H1 (cell line): ENCODE measurements around the gene TFDP1. TPM values are rescaled to one million over a fixed set of nuclear protein-coding genes. Genes with fewer than 3 reads are reported as not detected.
A peak's percentile ranks its signal among the peaks of the same experiment; 100 is the strongest.

Experiments used
- CTCF ChIA-PET: fragments of 300-600 bp; sonication (Branson Sonifier 250); formaldehyde crosslinking; loops from one replicate; lab custom pipeline; 2021; ENCODE audit not compliant: partially characterized antibody; lab: Charles Lee
- POLR2A ChIA-PET: fragments of 300-600 bp; sonication (Branson Sonifier 250); formaldehyde crosslinking; loops from one replicate; lab custom pipeline; 2021; ENCODE audit warnings: inconsistent platforms; ENCODE audit not compliant: partially characterized antibody; lab: Charles Lee
- DNase-seq, 2 experiments: peaks; one replicate each; pipeline versions ENCODE4 v3.0.0 to v3.0.0-alpha.2; 2010 to 2022; ENCODE audit warnings: low spot score in 2 of 2, low read depth in 1 of 2, mixed read lengths in 1 of 2
- FAIRE-seq: peaks from 2 replicates; lab custom pipeline; 2011; peaks lifted over from hg19 to GRCh38; lab: Jason Lieb, UNC
- H2AFZ ChIP-seq: 2 replicates; pipeline ENCODE4 v1.8.1; 2012; ENCODE audit warnings: low read length, inconsistent platforms
- H2AK5ac ChIP-seq: 2 replicates; pipeline ENCODE4 v1.6.1; 2013; ENCODE audit warnings: low read depth, low read length
- H2BK120ac ChIP-seq: replicated peaks from 2 replicates; pipeline ENCODE3; 2013; ENCODE audit warnings: low read depth, low read length, inconsistent platforms
- H2BK12ac ChIP-seq: 2 replicates; pipeline ENCODE4 v1.6.1; 2013; ENCODE audit warnings: low read depth, low read length
- H2BK15ac ChIP-seq: 2 replicates; pipeline ENCODE4 v1.6.1; 2013; ENCODE audit warnings: low read length
- H2BK20ac ChIP-seq: 2 replicates; pipeline ENCODE4 v1.6.1; 2013; ENCODE audit warnings: low read length
- H2BK5ac ChIP-seq: 2 replicates; pipeline ENCODE4 v1.6.1; 2013; ENCODE audit warnings: low read depth, low read length
- H3K14ac ChIP-seq: 2 replicates; pipeline ENCODE4 v1.6.1; 2013; ENCODE audit warnings: inconsistent platforms; ENCODE audit not compliant: insufficient read length
- H3K18ac ChIP-seq: 2 replicates; pipeline ENCODE4 v1.6.1; 2013; ENCODE audit warnings: low read length; ENCODE audit errors: extremely low read depth
- H3K23ac ChIP-seq: 2 replicates; pipeline ENCODE4 v1.6.1; 2013; ENCODE audit warnings: inconsistent platforms; ENCODE audit not compliant: insufficient read length
- H3K23me2 ChIP-seq: 2 replicates; pipeline ENCODE4 v1.6.1; 2013; ENCODE audit warnings: low read depth, low read length
- H3K27ac ChIP-seq: 2 replicates; pipeline ENCODE4 v1.6.1; 2011; ENCODE audit warnings: low read depth, low read length, inconsistent platforms
- H3K27me3 ChIP-seq, 4 experiments: replicated peaks in 1 of 4; 1 replicate in 1 of 4; 2 replicates in 3 of 4; pipeline versions ENCODE4 v1.6.1 to v1.8.1; 2011 to 2013; ENCODE audit warnings: low read length in 3 of 4, mild to moderate bottlenecking in 3 of 4, inconsistent platforms in 2 of 4, mixed read lengths in 2 of 4, moderate library complexity in 1 of 4; ENCODE audit not compliant: control insufficient read depth in 3 of 4, insufficient read depth in 3 of 4; ENCODE audit errors: extremely low read depth in 1 of 4
- H3K36me3 ChIP-seq, 4 experiments: 2 replicates each; pipeline versions ENCODE4 v1.6.1 to v1.8.1; 2011 to 2013; ENCODE audit warnings: mild to moderate bottlenecking in 4 of 4, low read length in 3 of 4, moderate library complexity in 2 of 4, control low read depth in 1 of 4, inconsistent platforms in 1 of 4; ENCODE audit not compliant: insufficient read depth in 4 of 4, control insufficient read depth in 2 of 4
- H3K4ac ChIP-seq: replicated peaks from 2 replicates; pipeline ENCODE3; 2013; ENCODE audit warnings: low read length, low read depth, mixed read lengths, inconsistent platforms; ENCODE audit not compliant: insufficient read length
- H3K4me1 ChIP-seq, 4 experiments: replicated peaks in 1 of 4; 1 replicate in 1 of 4; 2 replicates in 3 of 4; pipeline versions ENCODE4 v1.6.1 to v1.8.1; 2011 to 2013; ENCODE audit warnings: low read length in 3 of 4, inconsistent platforms in 2 of 4, mixed read lengths in 1 of 4; ENCODE audit not compliant: insufficient read depth in 4 of 4, control insufficient read depth in 3 of 4
- H3K4me2 ChIP-seq, 2 experiments: 2 replicates each; pipeline versions ENCODE4 v1.6.1 to v1.8.1; 2011 to 2013; ENCODE audit warnings: low read depth in 2 of 2, low read length in 2 of 2, control low read depth in 1 of 2, inconsistent platforms in 1 of 2, mild to moderate bottlenecking in 1 of 2; ENCODE audit not compliant: insufficient read depth in 1 of 2
- H3K4me3 ChIP-seq, 4 experiments: fragments of 200-600, 300-600 bp in 1 of 4; sonication (generic), shearing (Covaris generic), sonication (Bioruptor Twin) in 1 of 4; 2 replicates each; pipeline versions ENCODE4 v1.5.1 to v1.8.1; 2011 to 2016; ENCODE audit warnings: low read length in 4 of 4, low read depth in 3 of 4, control low read depth in 2 of 4, inconsistent platforms in 2 of 4, mild to moderate bottlenecking in 2 of 4, mixed read lengths in 1 of 4, moderate library complexity in 1 of 4; ENCODE audit not compliant: insufficient read depth in 2 of 4; ENCODE audit errors: extremely low read depth in 1 of 4
- H3K56ac ChIP-seq: replicated peaks from 2 replicates; pipeline ENCODE3; 2013; ENCODE audit warnings: low read depth, mild to moderate bottlenecking, mixed read lengths, low read length, inconsistent platforms; ENCODE audit not compliant: insufficient read length
- H3K79me1 ChIP-seq: 2 replicates; pipeline ENCODE4 v1.6.1; 2013; ENCODE audit warnings: low read depth, low read length, control low read depth
- H3K79me2 ChIP-seq, 2 experiments: 2 replicates each; pipeline versions ENCODE4 v1.6.1 to v1.8.1; 2012 to 2013; ENCODE audit warnings: low read length in 2 of 2, mild to moderate bottlenecking in 2 of 2, inconsistent platforms in 1 of 2; ENCODE audit not compliant: insufficient read depth in 2 of 2, control insufficient read depth in 1 of 2
- H3K9ac ChIP-seq, 4 experiments: replicated peaks in 1 of 4; 1 replicate in 1 of 4; 2 replicates in 3 of 4; pipeline versions ENCODE4 v1.6.1 to v1.8.1; 2011 to 2013; ENCODE audit warnings: low read depth in 3 of 4, low read length in 3 of 4, control low read depth in 2 of 4, mild to moderate bottlenecking in 2 of 4, moderate library complexity in 2 of 4, inconsistent platforms in 1 of 4; ENCODE audit errors: extremely low read depth in 1 of 4
- H3K9me3 ChIP-seq, 2 experiments: 2 replicates each; pipeline versions ENCODE4 v1.6.1 to v1.8.1; 2012 to 2013; ENCODE audit warnings: mild to moderate bottlenecking in 2 of 2, moderate library complexity in 2 of 2, control low read depth in 1 of 2, inconsistent platforms in 1 of 2, low read depth in 1 of 2, low read length in 1 of 2, mixed read lengths in 1 of 2; ENCODE audit not compliant: insufficient read depth in 2 of 2
- H4K20me1 ChIP-seq, 2 experiments: replicated peaks in 1 of 2; 2 replicates each; pipeline versions ENCODE3 to v1.8.1; 2011 to 2013; ENCODE audit warnings: inconsistent platforms in 2 of 2, low read length in 2 of 2, mild to moderate bottlenecking in 1 of 2; ENCODE audit not compliant: insufficient read depth in 2 of 2, control insufficient read depth in 1 of 2
- H4K5ac ChIP-seq: 2 replicates; pipeline ENCODE4 v1.6.1; 2013; ENCODE audit warnings: low read length, low read depth, mixed read lengths, inconsistent platforms; ENCODE audit not compliant: insufficient read length
- H4K8ac ChIP-seq: 2 replicates; pipeline ENCODE4 v1.8.0; 2013; ENCODE audit warnings: mild to moderate bottlenecking, moderate library complexity, low read length, inconsistent platforms; ENCODE audit not compliant: insufficient read depth; ENCODE audit errors: extremely low read depth
- H4K91ac ChIP-seq: replicated peaks from 2 replicates; pipeline ENCODE3; 2013; ENCODE audit warnings: low read length, mixed read lengths, inconsistent platforms; ENCODE audit not compliant: insufficient read length
- BACH1 ChIP-seq: IDR thresholded peaks from 2 replicates; pipeline ENCODE4 v1.6.1; 2012; ENCODE audit warnings: low read length, improper control_type of control experiment
- BRCA1 ChIP-seq: IDR thresholded peaks from 2 replicates; pipeline ENCODE4 v1.6.1; 2012; ENCODE audit warnings: low read depth, low read length, improper control_type of control experiment
- CBX5 ChIP-seq: fragments of 300-800, 300-1000 bp; sonication (generic); IDR thresholded peaks from 2 replicates; pipeline ENCODE4 v1.7.1; 2016; ENCODE audit warnings: antibody characterized with exemption, low read length, low read depth
- CHD1 ChIP-seq: IDR thresholded peaks from 2 replicates; pipeline ENCODE4 v1.6.1; 2012; ENCODE audit warnings: low read depth, low read length, improper control_type of control experiment
- CHD2 ChIP-seq: IDR thresholded peaks from 2 replicates; pipeline ENCODE4 v1.6.1; 2012; ENCODE audit warnings: low read length, improper control_type of control experiment
- CTBP2 ChIP-seq: IDR thresholded peaks from 2 replicates; pipeline ENCODE4 v1.7.0; 2011; ENCODE audit warnings: borderline replicate concordance, mild to moderate bottlenecking, moderate library complexity, mixed read lengths, low read length; ENCODE audit not compliant: insufficient read depth, insufficient read length
- GABPA ChIP-seq: IDR thresholded peaks from 2 replicates; pipeline ENCODE4 v1.6.1; 2011; ENCODE audit warnings: mild to moderate bottlenecking, low read length, moderate library complexity, borderline replicate concordance; ENCODE audit not compliant: insufficient read depth
- PHF8 ChIP-seq: fragments of 200-600 bp; sonication (generic); conservative IDR thresholded peaks from 2 replicates; pipeline ENCODE4 v1.7.1; 2012; ENCODE audit warnings: low read depth, mild to moderate bottlenecking, inconsistent platforms, low read length, moderate library complexity
- RNF2 ChIP-seq: fragments of 200-900, 300-1000 bp; sonication (generic); IDR thresholded peaks from 2 replicates; pipeline ENCODE4 v1.7.1; 2016; ENCODE audit warnings: borderline replicate concordance, low read depth, mild to moderate bottlenecking, antibody characterized with exemption, low read length; ENCODE audit not compliant: poor library complexity, severe bottlenecking; ENCODE audit errors: missing control alignments
- SP1 ChIP-seq: IDR thresholded peaks from 2 replicates; pipeline ENCODE4 v1.6.1; 2011; ENCODE audit warnings: low read depth, low read length
- SRF ChIP-seq: IDR thresholded peaks from 2 replicates; pipeline ENCODE4 v1.6.1; 2011; ENCODE audit warnings: mild to moderate bottlenecking, low read depth, low read length, moderate library complexity
- SUZ12 ChIP-seq: fragments of 200-600 bp; sonication (generic); IDR thresholded peaks from 2 replicates; pipeline ENCODE4 v1.6.1; 2012; ENCODE audit warnings: mild to moderate bottlenecking, inconsistent platforms, low read length, moderate library complexity, mixed read lengths
- TBP ChIP-seq: IDR thresholded peaks from 2 replicates; pipeline ENCODE4 v1.6.1; 2011; ENCODE audit warnings: low read depth, low read length, improper control_type of control experiment
- TEAD4 ChIP-seq: IDR thresholded peaks from 2 replicates; pipeline ENCODE4 v1.6.1; 2012; ENCODE audit warnings: low read depth, low read length, inconsistent platforms, mixed read lengths
- WGBS, 2 experiments: shearing (Covaris generic) in 1 of 2; methylation state at CpG; one replicate each; pipeline versions ENCODE4 v1.1.6 to v1.1.7; 2013 to 2015; ENCODE audit warnings: low lambda C conversion rate in 2 of 2, mixed read lengths in 2 of 2, inconsistent platforms in 1 of 2, low coverage in 1 of 2, missing lambda C conversion rate in 1 of 2; ENCODE audit not compliant: insufficient replicate concordance in 2 of 2, insufficient coverage in 1 of 2, insufficient read length in 1 of 2; ENCODE audit errors: extremely low coverage in 1 of 2, missing lambda C conversion rate in 1 of 2; 5-methylcytosine and 5-hydroxymethylcytosine counted together
- polyA plus RNA-seq, 7 experiments: library from polyadenylated mRNA; depleted of rRNA in 3 of 7; stranded (reverse) in 5 of 7; unstranded in 2 of 7; fragments of >200 nt in 5 of 7; fragments of 200-250 nt in 2 of 7; gene quantifications; 1 replicate in 5 of 7; 2 replicates in 1 of 7; 4 replicates in 1 of 7; pipeline versions ENCODE4 v1.2.1 to v1.2.3, GENCODE V29; 2011 to 2013; ENCODE audit warnings: missing spikeins in 2 of 7, mixed read lengths in 2 of 7
- total RNA-seq: library from RNA; stranded (reverse); fragmentation: NEBNext Ultra II Directional; extraction: Animal tissue kit (Norgen Biotek cat#: 25700); gene quantifications from 2 replicates; pipeline ENCODE4 v1.2.1, GENCODE V29; 2021

The TFDP1 gene
- total and polyA plus RNA-seq, 2 of the 8 experiments (the other 6 are each of a cell fraction or from before 2014, with no cell fraction given), result 43.6 to 81.9 TPM

GRCh38 chr13:113604186-113604585 lies 19.6 kb downstream of the TFDP1 start:
- CTCF ChIA-PET, result no interaction called here
- Histone ChIP-seq H3K79me1 (peaks cover 28% of the 10 kb centered on the region), H3K23me2 (peaks cover 2% of the 10 kb centered on the region; the same call in 1 of the 2 replicates), H3K79me2 (peaks cover 6 to 92% of the 10 kb centered on the region in 2 experiments; a peak in 3 of 4 replicates), H3K9ac (no peak overlapping the region), H3K18ac (no peak overlapping the region), H3K4me3 (no peak overlapping the region), H3K14ac (no peak overlapping the region), H2BK120ac (no peak overlapping the region), H4K20me1 (peaks cover 11 to 15% of the 10 kb centered on the region in 2 experiments), H2AFZ (no peak overlapping the region), H3K4me2 (no peak overlapping the region), H3K27ac (no peak overlapping the region), H4K8ac (no peak overlapping the region), H2BK15ac (no peak overlapping the region), H4K91ac (no peak overlapping the region), H3K23ac (no peak overlapping the region), H3K56ac (no peak overlapping the region), H2BK12ac (no peak overlapping the region), H3K36me3 (peaks cover 0 to 11% (median 2%) of the 10 kb centered on the region in 4 experiments; a peak in 5 of 8 replicates), H3K4me1 (peaks cover 0 to 6% (median 2%) of the 10 kb centered on the region in 4 experiments; a peak in 4 of 7 replicates), H3K9me3 (0 out of 4 replicates have a peak, but pooled peaks cover 0 to 3% of the 10 kb centered on the region in 2 experiments), H2BK20ac (no peak overlapping the region), H3K27me3 (no peaks in the 10 kb centered on the region), H2AK5ac (no peak overlapping the region), H4K5ac (no peak overlapping the region), H3K4ac (no peak overlapping the region), H2BK5ac (peak overlapping the region; percentile 35; the same call in 1 of the 2 replicates)
- POLR2A ChIA-PET, result interaction anchor here (1.0 to 1.7 kb wide), 4 partner anchors 8 to 12 kb away, joined by 3 to 6 read pairs (median 4); no protein-coding TSS in a partner anchor
- FAIRE-seq, result no peak
- DNase-seq, result no peak
- 81% methylated on average over 1 of the region's 1 CpG; no CpG with 5 or more reads in 1 of the 2 experiments for WGBS, 2 experiments
- TF ChIP-seq CBX5, result no peak
- no peak for TF ChIP-seq RNF2
- TF ChIP-seq BACH1, result no peak
- TF ChIP-seq TBP, result no peak
- no peak for TF ChIP-seq CHD2
- no peak for TF ChIP-seq PHF8
- no peak for TF ChIP-seq GABPA
- no peak for TF ChIP-seq SP1
- TF ChIP-seq SUZ12, result no peak
- no peak for TF ChIP-seq SRF
- no peak for TF ChIP-seq CHD1
- no peak for TF ChIP-seq BRCA1
- no peak for TF ChIP-seq CTBP2
- no peak for TF ChIP-seq TEAD4
